GM20000 (cell line): ENCODE measurements around the gene COL18A1.

Experiments
- DNase-seq: peaks from one replicate; pipeline ENCODE4 v3.0.0; 2012; ENCODE audit warnings: low spot score
- CTCF ChIP-seq: IDR thresholded peaks from 2 replicates; pipeline ENCODE4 v1.5.1; 2012; ENCODE audit warnings: mild to moderate bottlenecking, control low read depth; ENCODE audit errors: extremely low read depth, missing control alignments

The COL18A1 gene

GRCh38 chr21:45414396-45415187, 9.6 kb downstream of the COL18A1 start:
- no peak for TF ChIP-seq CTCF

GRCh38 chr21:45415188-45415942, 10.4 kb downstream of the COL18A1 start:
- TF ChIP-seq CTCF = no peak

More at GRCh38 chr21:45414396-45415187, 9.6 kb downstream of the COL18A1 start:
- no peak for DNase-seq

GRCh38 chr21:45415943-45416611, 11.1 kb downstream of the COL18A1 start:
- DNase-seq = no peak
- no peak for TF ChIP-seq CTCF

More at GRCh38 chr21:45415188-45415942, 10.4 kb downstream of the COL18A1 start:
- no peak for DNase-seq

GRCh38 chr21:45416620-45417019, 11.7 kb downstream of the COL18A1 start:
- DNase-seq = no peak
- no peak for TF ChIP-seq CTCF

GRCh38 chr21:45417256-45417950, 12.4 kb downstream of the COL18A1 start:
- no peak for DNase-seq
- TF ChIP-seq CTCF = no peak

GRCh38 chr21:45417951-45418300, 13.0 kb downstream of the COL18A1 start:
- DNase-seq = no peak
- no peak for TF ChIP-seq CTCF
